Activated CD4-positive, alpha-beta T cell treated with anti-CD3 and anti-CD28 coated beads, Interleukin-10, Interleukin-2, amounts not matched to agents 100 ng/mL and 50 ng/mL, durations not matched to agents 16 hours and 8 hours (primary cell): ENCODE data around the gene CMA1.

ENCODE experiments used
- DNase-seq: peaks from one replicate; pipeline ENCODE4 v3.0.0-alpha.2; 2020

CMA1 gene

GRCh38 chr14:24465368-24465767, 42.7 kb downstream of the CMA1 start:
- no peak for DNase-seq

DNA sequence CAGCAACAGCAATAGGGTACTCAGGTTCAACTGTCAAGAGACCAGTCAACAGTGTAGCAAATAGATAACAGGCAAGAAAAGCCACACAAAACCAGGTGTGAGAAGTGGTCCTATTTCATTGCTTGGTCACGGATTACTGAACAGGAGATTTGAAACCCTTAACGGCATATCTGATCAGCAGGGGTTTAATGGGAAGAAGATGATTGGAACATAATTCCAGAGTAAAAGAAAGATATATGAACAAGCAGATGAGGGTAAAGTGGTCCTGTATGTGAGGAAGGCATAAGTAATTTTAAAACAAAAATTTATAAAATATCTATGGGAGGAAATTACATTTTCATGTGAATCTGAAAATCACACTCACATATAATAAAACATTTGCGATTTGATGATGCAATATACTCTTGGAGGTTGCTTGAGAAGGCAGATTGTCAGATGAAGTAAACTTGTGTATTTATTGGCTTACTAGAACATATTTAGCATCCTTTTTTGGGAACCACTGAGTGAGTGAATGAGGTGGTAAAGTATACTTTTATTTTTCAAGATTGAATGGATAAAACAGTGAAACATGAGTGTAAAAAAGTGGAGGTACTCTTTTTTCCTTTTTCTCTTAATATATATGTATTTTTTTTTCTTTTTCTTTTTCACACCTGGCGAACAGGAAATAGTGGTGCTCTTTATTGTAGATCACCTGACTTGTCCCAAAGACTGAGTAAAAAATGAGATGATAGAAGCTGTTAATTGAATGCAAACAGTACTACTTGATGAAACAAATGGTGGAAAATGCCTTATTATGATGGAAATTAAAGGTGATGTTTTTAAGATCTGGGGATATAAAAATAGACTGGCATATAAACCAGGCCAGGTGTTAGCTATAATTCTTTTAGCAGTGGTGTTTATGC, 43.9 kb downstream of the CMA1 start:
- no peak for DNase-seq

GRCh38 chr14:24463017-24463883, 44.8 kb downstream of the CMA1 start:
- DNase-seq = no peak

DNA sequence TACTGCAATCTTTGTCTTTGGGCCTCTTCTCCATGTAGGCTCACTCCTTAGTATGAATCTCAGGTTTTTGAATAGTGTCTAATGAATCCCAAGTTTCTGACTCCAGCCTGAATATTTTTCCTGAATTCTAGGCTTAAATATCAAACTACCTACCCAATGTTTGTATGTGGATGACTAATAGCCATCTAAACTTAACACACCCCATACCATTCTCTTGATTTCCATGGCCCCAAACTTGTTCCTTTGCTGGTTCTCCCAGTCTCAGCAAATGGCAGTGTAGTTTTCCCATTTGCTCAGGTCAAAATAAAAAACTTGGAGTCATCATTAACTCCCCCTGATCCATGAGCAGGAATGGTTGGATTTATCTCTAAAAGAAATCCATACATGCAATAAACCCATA, 46.7 kb downstream of the CMA1 start:
- no peak for DNase-seq

DNA sequence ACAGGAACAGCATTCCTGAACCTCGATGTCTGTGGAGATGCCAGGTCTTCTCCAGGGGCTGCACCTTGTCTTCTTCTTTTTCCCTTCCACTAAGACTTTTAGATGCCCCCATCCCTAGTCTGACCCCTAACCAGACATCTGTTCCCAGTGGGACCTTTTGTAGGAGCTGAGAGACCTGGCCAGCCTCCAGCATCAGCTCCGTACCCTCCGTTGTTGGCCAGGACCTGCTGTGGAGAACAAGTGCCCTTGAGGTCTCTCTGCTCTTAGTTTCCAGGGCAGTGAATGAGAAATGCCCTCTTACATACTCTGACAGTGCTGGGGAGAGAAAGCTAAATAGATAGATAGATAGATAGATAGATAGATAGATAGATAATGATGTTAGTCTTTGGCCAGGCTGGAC, 48.7 kb downstream of the CMA1 start:
- DNase-seq = no peak

GRCh38 chr14:24458736-24459135, 49.3 kb downstream of the CMA1 start:
- no peak for DNase-seq

DNA sequence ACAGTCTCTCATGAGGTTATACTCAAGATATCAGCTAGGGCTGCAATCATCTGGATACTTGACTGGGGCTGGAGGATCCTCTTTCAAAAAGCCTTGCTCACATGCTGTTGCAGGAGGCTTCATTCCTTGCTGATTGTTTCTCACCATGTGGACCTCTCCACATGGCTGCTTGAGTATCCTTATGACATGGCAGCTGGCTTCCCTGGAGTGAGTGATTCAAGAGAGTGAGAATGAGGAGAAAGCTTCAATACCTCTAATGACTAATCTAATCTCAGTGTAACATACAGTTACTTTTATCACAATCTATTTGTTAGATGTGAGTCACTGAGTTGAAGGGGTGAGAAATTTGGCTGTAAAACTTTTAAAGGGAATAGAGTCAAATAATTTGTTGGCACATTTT, 51.1 kb downstream of the CMA1 start:
- DNase-seq = peak; percentile 16
